Airway epithelial cell (primary cell): Measurements from ENCODE around the gene NPDC1. TPM values are rescaled to one million over a fixed set of nuclear protein-coding genes. Genes with fewer than 3 reads are reported as not detected.

Source experiments
- total RNA-seq: library from RNA; depleted of rRNA; stranded (reverse); fragments of >200 nt; gene quantifications from 2 replicates; pipeline ENCODE4 v1.2.3, GENCODE V29; 2015

NPDC1 gene
- 36.7 and 39.0 TPM in 2 replicates for total RNA-seq

GRCh38 chr9:137046088-137046787 is at the start of gene NPDC1:
Gene NPDC1 (minus strand): TSS chr9:137046177. CDS start chr9:137045989, 188 bp downstream.

GRCh38 chr9:137086531-137087408 is 40.8 kb upstream of the NPDC1 start, which contains the start of gene MAN1B1:
Gene MAN1B1 (plus strand): TSS chr9:137086985. CDS start chr9:137087000, 15 bp downstream.

GRCh38 chr9:137077010-137077747 is 31.2 kb upstream of the NPDC1 start, which contains the start of gene UAP1L1:
Gene UAP1L1 (plus strand): TSS chr9:137077517. CDS start chr9:137077533, 16 bp downstream.

GRCh38 chr9:137070201-137070905 is 24.4 kb upstream of the NPDC1 start, which contains the start of gene SAPCD2:
Gene SAPCD2 (minus strand): TSS chr9:137070557. CDS start chr9:137070460, 97 bp downstream.

GRCh38 chr9:137053944-137054931 is 8.3 kb upstream of the NPDC1 start, which contains the start of gene ENTPD2:
Gene ENTPD2 (minus strand): TSS chr9:137054061. CDS start chr9:137053997, 64 bp downstream.

GRCh38 chr9:137031904-137032640 is 13.9 kb downstream of the NPDC1 start, which contains the start of gene FUT7:
Gene FUT7 (minus strand): TSS chr9:137032088. CDS start chr9:137031991, 97 bp downstream.

GRCh38 chr9:137027369-137028262 is 18.4 kb downstream of the NPDC1 start, which contains the start of gene ABCA2:
Gene ABCA2 (minus strand): TSS chr9:137028237. CDS start chr9:137028140, 97 bp downstream.

GRCh38 chr9:136996361-136997292 is 49.4 kb downstream of the NPDC1 start, which contains the start of gene CLIC3:
Gene CLIC3 (minus strand): TSS chr9:136996568. CDS start chr9:136996543, 25 bp downstream.

GRCh38 chr9:136991993-136992818 is 53.8 kb downstream of the NPDC1 start, which contains the start of gene PAXX:
Gene PAXX (plus strand): TSS chr9:136992422. CDS start chr9:136992444, 22 bp downstream.

Other genes with a start within 250 kb of the NPDC1 start
- 0.42 TPM in 1 of 2 replicates, not detected in the other for gene CCDC183, start 249.8 kb downstream of the NPDC1 start, total RNA-seq
- gene RABL6, start 238.2 kb downstream of the NPDC1 start, total RNA-seq, result 86.5 and 106 TPM in 2 replicates
- gene AJM1, start 203.7 kb downstream of the NPDC1 start, total RNA-seq, result 1.8 and 2.0 TPM in 2 replicates
- gene PHPT1, start 196.8 kb downstream of the NPDC1 start, total RNA-seq, result 109 and 144 TPM in 2 replicates
- gene MAMDC4, start 193.8 kb downstream of the NPDC1 start, total RNA-seq, result 0.74 and 1.4 TPM in 2 replicates
- gene EDF1, start 179.9 kb downstream of the NPDC1 start, total RNA-seq, result 341 and 351 TPM in 2 replicates
- gene TRAF2, start 159.7 kb downstream of the NPDC1 start, total RNA-seq, result 11.5 and 16.3 TPM in 2 replicates
- 147 and 164 TPM in 2 replicates for gene FBXW5, start 101.4 kb downstream of the NPDC1 start, total RNA-seq
- not detected in 2 replicates for gene C8G, start 100.9 kb downstream of the NPDC1 start, total RNA-seq
- gene LCN12, start 93.9 kb downstream of the NPDC1 start, total RNA-seq, result not detected in 2 replicates
- gene PTGDS, start 68.7 kb downstream of the NPDC1 start, total RNA-seq, result not detected in 2 replicates
- not detected in 2 replicates for gene LCNL1, start 63.2 kb downstream of the NPDC1 start, total RNA-seq
- gene PAXX, start 53.8 kb downstream of the NPDC1 start, total RNA-seq, result 50.9 and 69.2 TPM in 2 replicates
- gene CLIC3, start 49.6 kb downstream of the NPDC1 start, total RNA-seq, result 179 and 203 TPM in 2 replicates
- 11.9 and 15.6 TPM in 2 replicates for gene ABCA2, start 17.9 kb downstream of the NPDC1 start, total RNA-seq
- not detected in 2 replicates for gene FUT7, start 14.1 kb downstream of the NPDC1 start, total RNA-seq
- gene ENTPD2, start 7.9 kb upstream of the NPDC1 start, total RNA-seq, result 1.1 and 1.4 TPM in 2 replicates
- 31.6 and 31.9 TPM in 2 replicates for gene SAPCD2, start 24.4 kb upstream of the NPDC1 start, total RNA-seq
- 2.7 and 4.0 TPM in 2 replicates for gene UAP1L1, start 31.3 kb upstream of the NPDC1 start, total RNA-seq
- 59.0 and 62.8 TPM in 2 replicates for gene MAN1B1, start 40.8 kb upstream of the NPDC1 start, total RNA-seq
- 52.1 and 52.4 TPM in 2 replicates for gene DPP7, start 68.6 kb upstream of the NPDC1 start, total RNA-seq
- gene GRIN1, start 93.0 kb upstream of the NPDC1 start, total RNA-seq, result 0.14 and 0.42 TPM in 2 replicates
- gene LRRC26, start 123.9 kb upstream of the NPDC1 start, total RNA-seq, result 0.35 and 0.70 TPM in 2 replicates
- gene TMEM210, start 125.9 kb upstream of the NPDC1 start, total RNA-seq, result not detected in 2 replicates
- 14.7 and 15.9 TPM in 2 replicates for gene ANAPC2, start 142.4 kb upstream of the NPDC1 start, total RNA-seq
- gene SSNA1, start 142.5 kb upstream of the NPDC1 start, total RNA-seq, result 119 and 122 TPM in 2 replicates
- gene TPRN, start 154.6 kb upstream of the NPDC1 start, total RNA-seq, result 11.4 and 12.5 TPM in 2 replicates
- gene TMEM203, start 159.5 kb upstream of the NPDC1 start, total RNA-seq, result 38.4 and 43.2 TPM in 2 replicates
- gene NDOR1, start 159.5 kb upstream of the NPDC1 start, total RNA-seq, result 9.2 and 12.6 TPM in 2 replicates
- 0.70 and 1.5 TPM in 2 replicates for gene RNF208, start 176.1 kb upstream of the NPDC1 start, total RNA-seq
- gene CYSRT1, start 179.0 kb upstream of the NPDC1 start, total RNA-seq, result 17.3 and 19.3 TPM in 2 replicates
- gene RNF224, start 181.3 kb upstream of the NPDC1 start, total RNA-seq, result 0.35 and 0.70 TPM in 2 replicates
- 0.14 TPM in 1 of 2 replicates, not detected in the other for gene SLC34A3, start 184.7 kb upstream of the NPDC1 start, total RNA-seq
- 738 and 813 TPM in 2 replicates for gene TUBB4B, start 195.1 kb upstream of the NPDC1 start, total RNA-seq
- gene STPG3, start 205.1 kb upstream of the NPDC1 start, total RNA-seq, result not detected in 2 replicates
- 47.5 and 54.2 TPM in 2 replicates for gene NELFB, start 209.2 kb upstream of the NPDC1 start, total RNA-seq
- 44.0 and 48.1 TPM in 2 replicates for gene TOR4A, start 231.5 kb upstream of the NPDC1 start, total RNA-seq